Activated CD8-positive, alpha-beta T cell treated with anti-CD3 and anti-CD28 coated beads for 36 hours (primary cell): ENCODE results near the gene ITPRID1. TPM values are rescaled to one million over a fixed set of nuclear protein-coding genes. Genes with fewer than 3 reads are reported as not detected.

ENCODE experiments used
- ATAC-seq: fragments of 200-7000 bp; cut with Tn5 transposase; one replicate; pipeline ENCODE4 v1.10.0; 2021; ENCODE audit warnings: mild to moderate bottlenecking, moderate library complexity
- CTCF ChIA-PET: fragments of 350-600 bp; sonication (Branson Sonifier 250); formaldehyde crosslinking; loops from one replicate; lab custom pipeline; 2021; ENCODE audit warnings: antibody characterized with exemption; lab: Charles Lee
- POLR2A ChIA-PET: fragments of 350-600 bp; sonication (Branson Sonifier 250); formaldehyde crosslinking; loops from one replicate; lab custom pipeline; 2021; ENCODE audit warnings: antibody characterized with exemption; lab: Charles Lee
- DNase-seq: peaks from one replicate; pipeline ENCODE4 v3.0.0-alpha.2; 2020
- H3K27ac Mint-ChIP-seq: one replicate; pipeline ENCODE4 v1.8.0; 2021; ENCODE audit warnings: mild to moderate bottlenecking, mixed read lengths
- H3K27me3 Mint-ChIP-seq: one replicate; pipeline ENCODE4 v1.8.0; 2021; ENCODE audit warnings: mixed read lengths
- H3K36me3 Mint-ChIP-seq: one replicate; pipeline ENCODE4 v1.8.0; 2021; ENCODE audit warnings: low read depth, mixed read lengths
- H3K4me1 Mint-ChIP-seq: one replicate; pipeline ENCODE4 v1.8.0; 2021; ENCODE audit warnings: low read depth, mixed read lengths
- H3K4me3 Mint-ChIP-seq: one replicate; pipeline ENCODE4 v1.8.0; 2021; ENCODE audit warnings: mild to moderate bottlenecking, moderate library complexity, mixed read lengths
- H3K9me3 Mint-ChIP-seq: one replicate; pipeline ENCODE4 v1.8.0; 2021; ENCODE audit warnings: mixed read lengths
- CTCF ChIP-seq: fragments of 200-600 bp; IDR thresholded peaks from one replicate; pipeline ENCODE4 v1.8.0; 2022; ENCODE audit warnings: antibody characterized with exemption, mild to moderate bottlenecking
- intact Hi-C: fragments of 100-400 bp; cut with micrococcal nuclease; formaldehyde crosslinking; loops from one replicate; pipeline ENCODE4 v1.10.0; 2022
- total RNA-seq, 2 experiments: library from RNA; stranded (reverse); gene quantifications; one replicate each; pipeline ENCODE4 v1.2.3, GENCODE V29; 2021

The ITPRID1 gene
- total RNA-seq, 2 experiments from 2014 or later, result not detected

GRCh38 chr7:31640381-31640780 is 126.5 kb downstream of the ITPRID1 start:
- no peaks in the 10 kb centered on the region for H3K36me3 Mint-ChIP-seq
- no peak overlapping the region for H3K27ac Mint-ChIP-seq
- TF ChIP-seq CTCF, result no peak
- H3K9me3 Mint-ChIP-seq, result peaks cover 3% of the 10 kb centered on the region
- DNase-seq (no peak), ATAC-seq (no peak)
- H3K4me1 Mint-ChIP-seq, result no peaks in the 10 kb centered on the region
- CTCF ChIA-PET, result no interaction called here
- H3K27me3 Mint-ChIP-seq, result no peaks in the 10 kb centered on the region
- intact Hi-C loops, result no loop called here
- POLR2A ChIA-PET, result no interaction called here
- H3K4me3 Mint-ChIP-seq, result no peak overlapping the region

- Mint-ChIP-seq H3K4me3 (no peak overlapping the region), H3K9me3 (peaks cover 2% of the 10 kb centered on the region), H3K27me3 (no peaks in the 10 kb centered on the region), H3K27ac (no peak overlapping the region), H3K36me3 (no peaks in the 10 kb centered on the region), H3K4me1 (no peaks in the 10 kb centered on the region)
- DNase-seq (no peak), ATAC-seq (no peak)
- ChIA-PET CTCF (no interaction called here), POLR2A (no interaction called here)
- no peak for TF ChIP-seq CTCF
- intact Hi-C loops, result no loop called here
Measured at GRCh38 chr7:31642681-31643115, 128.8 kb downstream of the ITPRID1 start.

- Mint-ChIP-seq H3K9me3 (peaks cover 2% of the 10 kb centered on the region), H3K36me3 (no peaks in the 10 kb centered on the region), H3K4me1 (no peaks in the 10 kb centered on the region), H3K4me3 (no peak overlapping the region), H3K27ac (no peak overlapping the region), H3K27me3 (no peaks in the 10 kb centered on the region)
- TF ChIP-seq CTCF, result no peak
- CTCF ChIA-PET, result no interaction called here
- DNase-seq (no peak), ATAC-seq (no peak)
- intact Hi-C loops, result no loop called here
- POLR2A ChIA-PET, result no interaction called here
Measured at GRCh38 chr7:31646942-31647341, 133.1 kb downstream of the ITPRID1 start.

GRCh38 chr7:31647511-31647910 is 133.6 kb downstream of the ITPRID1 start:
- TF ChIP-seq CTCF, result no peak
- no peak overlapping the region for H3K4me3 Mint-ChIP-seq
- no peak for DNase-seq
- CTCF ChIA-PET, result no interaction called here
- no peaks in the 10 kb centered on the region for H3K36me3 Mint-ChIP-seq
- no peaks in the 10 kb centered on the region for H3K4me1 Mint-ChIP-seq
- intact Hi-C loops, result no loop called here
- no peaks in the 10 kb centered on the region for H3K27me3 Mint-ChIP-seq
- no peak for ATAC-seq
- no peak overlapping the region for H3K27ac Mint-ChIP-seq
- peaks cover 1% of the 10 kb centered on the region for H3K9me3 Mint-ChIP-seq
- POLR2A ChIA-PET, result no interaction called here

GRCh38 chr7:31648288-31648687 is 134.4 kb downstream of the ITPRID1 start:
- TF ChIP-seq CTCF, result no peak
- DNase-seq (no peak), ATAC-seq (no peak)
- ChIA-PET CTCF (no interaction called here), POLR2A (no interaction called here)
- intact Hi-C loops, result no loop called here
- H3K9me3 Mint-ChIP-seq, result no peaks in the 10 kb centered on the region
- H3K4me1 Mint-ChIP-seq, result no peaks in the 10 kb centered on the region
- no peak overlapping the region for H3K4me3 Mint-ChIP-seq
- H3K36me3 Mint-ChIP-seq, result no peaks in the 10 kb centered on the region
- H3K27ac Mint-ChIP-seq, result no peak overlapping the region
- no peaks in the 10 kb centered on the region for H3K27me3 Mint-ChIP-seq
